ENCODE results near the gene SS18.

The SS18 gene

DNA sequence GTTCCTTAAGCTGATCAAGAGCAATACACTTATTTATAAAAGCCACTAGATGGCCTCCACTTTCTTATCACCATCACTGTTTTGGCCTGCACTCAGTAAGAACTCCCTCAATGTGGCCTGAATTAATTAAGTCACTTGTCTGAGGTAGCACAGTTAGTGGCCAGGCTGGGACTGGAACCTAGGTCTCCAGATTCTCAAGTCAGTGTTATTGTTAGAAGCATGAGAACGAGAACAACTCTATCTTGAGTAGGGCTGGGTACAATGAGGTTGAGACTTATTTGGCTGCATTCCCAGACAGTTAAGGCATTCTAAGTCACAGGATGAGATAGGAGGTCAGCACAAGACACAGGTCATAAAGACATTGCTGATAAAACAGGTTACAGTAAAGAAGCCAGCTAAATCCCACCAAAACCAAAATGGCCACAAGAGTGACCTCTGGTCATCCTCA lies 115.8 kb downstream of the SS18 start:
- Histone ChIP-seq H3K27me3 (no peaks in the 10 kb centered on the region), H3K9me3 (no peaks in the 10 kb centered on the region), H3K4me1 (ENCODE audit: control insufficient read depth in 1 of 2, insufficient read depth in 1 of 2, low read depth in 1 of 2, low read length in 1 of 2) (no peaks in the 10 kb centered on the region), H3K4me3 (ENCODE audit: low read depth in 1 of 2, low read length in 1 of 2) (no peak overlapping the region), H3K27ac (no peak overlapping the region), H3K36me3 (no peaks in the 10 kb centered on the region)
- no peak for TF ChIP-seq CTCF (IDR thresholded peaks at IDR 0.05)

Data from neutrophil (primary cell).